ENCODE results near the gene TMEM250.

The TMEM250 gene

DNA sequence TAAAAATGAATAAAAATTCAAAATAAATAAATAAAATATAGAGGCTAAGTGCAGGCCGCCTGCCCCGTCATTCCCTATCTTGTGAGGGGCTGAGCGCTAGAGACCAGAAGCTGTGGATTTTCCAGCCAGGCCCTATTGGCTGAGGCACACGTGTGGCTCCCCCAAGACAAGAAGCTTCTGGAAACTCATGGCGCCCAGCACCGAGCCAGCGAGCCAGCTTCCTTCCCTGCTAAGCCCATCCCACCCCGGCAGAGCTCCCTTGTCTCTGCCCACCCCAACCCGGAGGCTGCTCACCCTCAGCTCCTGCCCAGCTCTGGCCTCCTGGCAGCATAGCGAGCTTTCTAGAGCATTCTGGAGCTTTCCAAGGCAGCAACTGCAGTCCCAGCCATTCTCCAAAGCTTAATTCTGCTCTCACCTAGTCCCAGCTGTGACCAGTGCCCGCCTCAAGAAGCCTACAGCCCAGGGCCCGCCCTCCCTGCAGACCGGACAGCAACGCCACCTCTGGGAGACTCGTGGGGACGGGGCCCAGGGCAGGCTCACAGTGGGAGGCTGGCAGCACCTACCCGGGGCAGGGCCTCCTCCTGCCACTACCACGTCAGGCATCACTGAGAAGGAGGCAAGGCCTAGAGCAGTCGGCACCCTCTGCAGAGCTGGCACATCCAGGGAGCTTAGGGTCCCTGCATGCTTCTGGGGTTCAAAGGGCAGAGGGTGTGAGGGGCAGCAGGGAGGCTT lies 23.2 kb upstream of the TMEM250 start:
- H3K27me3 Mint-ChIP-seq: peaks cover 43% of the 10 kb centered on the region
- H3K9me3 Mint-ChIP-seq: no peaks in the 10 kb centered on the region
- H3K27ac Mint-ChIP-seq: no peak overlapping the region
- H3K36me3 Mint-ChIP-seq: no peaks in the 10 kb centered on the region
- no peaks in the 10 kb centered on the region for H3K4me1 Mint-ChIP-seq
- ATAC-seq: no peak
- H3K4me3 Mint-ChIP-seq: no peak overlapping the region

DNA sequence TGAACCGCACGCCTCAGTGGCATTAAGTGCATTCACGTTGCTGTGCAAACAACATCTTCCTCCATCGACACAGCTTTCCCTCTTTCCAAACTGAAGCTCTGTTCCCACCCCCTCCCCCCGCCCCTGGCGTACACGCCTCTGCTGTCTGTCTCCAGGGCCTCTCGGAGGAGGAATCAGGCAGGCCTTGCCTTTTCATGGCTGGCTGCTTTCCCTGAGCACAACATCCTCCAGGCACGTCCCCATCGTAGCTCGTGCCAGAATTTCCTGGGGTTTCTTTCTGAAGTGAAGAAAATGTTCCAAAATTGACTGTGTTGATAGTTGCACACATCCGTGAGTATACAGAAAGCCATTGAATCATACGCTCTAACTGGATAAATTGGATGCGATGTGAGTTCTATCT lies 22.3 kb upstream of the TMEM250 start:
- H3K9me3 Mint-ChIP-seq: no peaks in the 10 kb centered on the region
- H3K36me3 Mint-ChIP-seq: no peaks in the 10 kb centered on the region
- H3K4me3 Mint-ChIP-seq: no peak overlapping the region
- H3K27ac Mint-ChIP-seq: no peak overlapping the region
- no peak for ATAC-seq
- H3K4me1 Mint-ChIP-seq: no peaks in the 10 kb centered on the region
- peaks cover 43% of the 10 kb centered on the region for H3K27me3 Mint-ChIP-seq

DNA sequence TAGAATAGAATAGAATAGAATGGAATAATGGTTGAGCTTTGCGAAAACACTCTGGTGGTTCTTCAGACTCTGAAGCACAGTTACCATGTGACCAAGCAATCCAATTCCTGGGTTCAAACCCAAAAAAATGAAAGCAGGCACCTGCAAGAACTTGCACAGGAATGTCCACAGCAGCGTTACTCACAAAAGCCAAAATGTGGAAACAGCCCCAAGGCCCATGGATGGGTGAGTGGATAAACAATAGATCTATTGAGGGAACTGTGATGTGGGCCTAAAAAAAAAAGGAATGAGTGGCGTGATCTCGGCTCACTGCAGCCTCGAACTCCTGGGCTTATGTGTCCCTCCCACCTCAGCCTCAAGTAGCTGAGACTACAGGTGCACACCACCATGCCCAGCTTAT lies 21.4 kb upstream of the TMEM250 start:
- Mint-ChIP-seq H3K27me3 (peaks cover 43% of the 10 kb centered on the region), H3K36me3 (no peaks in the 10 kb centered on the region), H3K27ac (no peak overlapping the region), H3K9me3 (no peaks in the 10 kb centered on the region), H3K4me3 (no peak overlapping the region), H3K4me1 (no peaks in the 10 kb centered on the region)
- no peak for ATAC-seq

DNA sequence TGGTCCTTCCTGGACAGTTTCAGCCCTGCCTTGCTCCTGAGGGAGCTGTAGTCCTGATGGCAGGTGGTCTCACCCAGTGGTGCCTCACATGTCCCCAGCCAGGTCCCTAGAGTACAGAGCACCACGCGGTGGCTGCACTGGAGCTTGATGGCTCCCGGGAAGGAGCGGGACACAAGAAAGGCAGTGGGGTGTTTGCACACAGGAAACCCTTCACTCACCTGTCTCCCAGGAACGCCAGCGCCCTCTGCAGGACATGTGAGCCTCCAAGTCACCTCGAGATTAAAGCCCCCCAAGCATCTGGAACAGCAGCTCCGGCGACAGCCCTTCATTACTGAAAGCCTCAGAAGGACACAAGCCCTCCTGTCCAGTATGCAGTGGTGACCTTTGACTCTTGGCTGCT lies 19.9 kb upstream of the TMEM250 start:
- no peak for ATAC-seq
- no peaks in the 10 kb centered on the region for H3K36me3 Mint-ChIP-seq
- H3K4me3 Mint-ChIP-seq: no peak overlapping the region
- H3K27me3 Mint-ChIP-seq: peaks cover 43% of the 10 kb centered on the region
- no peaks in the 10 kb centered on the region for H3K9me3 Mint-ChIP-seq
- H3K27ac Mint-ChIP-seq: no peak overlapping the region
- H3K4me1 Mint-ChIP-seq: peaks cover 6% of the 10 kb centered on the region

DNA sequence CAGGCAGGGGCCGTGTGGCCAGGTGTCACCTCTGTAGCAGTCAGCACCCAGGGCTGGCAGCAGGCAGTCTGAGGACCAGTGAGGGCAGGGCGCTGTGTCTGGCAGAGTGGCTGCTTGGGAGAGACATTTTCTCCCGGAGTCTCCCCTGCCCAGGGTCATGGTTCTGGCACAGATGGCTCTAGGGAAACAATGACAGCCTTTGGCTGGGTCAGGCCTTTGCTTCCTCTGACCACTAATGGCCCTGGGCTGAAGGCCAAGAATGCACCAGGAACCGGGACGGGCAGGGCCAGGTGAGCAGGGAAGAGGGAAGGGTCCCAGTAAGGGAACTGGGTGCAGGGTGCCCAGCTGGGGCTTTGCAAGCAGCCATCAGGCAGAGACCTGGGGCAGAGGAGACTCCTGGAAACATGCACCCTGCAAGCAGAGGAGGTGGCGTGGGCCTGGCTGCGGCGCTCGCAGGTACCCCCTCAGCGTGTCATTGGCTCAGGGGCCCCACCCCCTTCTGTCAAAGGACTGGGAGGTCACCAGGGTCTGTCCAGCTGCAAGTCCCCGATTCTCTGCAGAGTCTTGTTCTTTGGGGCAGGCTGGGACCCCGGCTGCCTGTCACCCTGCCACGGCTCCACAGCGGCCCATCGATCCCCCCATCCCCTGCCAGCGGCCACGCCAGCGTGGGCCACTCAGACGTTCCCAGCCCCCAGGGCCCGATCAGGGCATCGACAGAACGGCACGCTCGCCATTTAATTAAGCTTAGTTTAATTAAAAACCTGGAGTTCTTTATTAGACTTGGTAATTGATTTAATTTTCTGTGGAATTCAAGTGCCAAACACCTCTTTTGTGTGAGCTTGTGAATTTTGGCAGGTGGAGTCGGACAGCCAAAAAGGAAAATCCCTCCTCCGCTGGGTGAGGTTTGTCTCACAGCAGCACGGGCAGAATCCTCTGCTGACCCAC lies 18.9 kb upstream of the TMEM250 start:
- Mint-ChIP-seq H3K4me3 (no peak overlapping the region), H3K27me3 (peaks cover 49% of the 10 kb centered on the region), H3K4me1 (peaks cover 10% of the 10 kb centered on the region), H3K27ac (no peak overlapping the region), H3K36me3 (no peaks in the 10 kb centered on the region), H3K9me3 (no peaks in the 10 kb centered on the region)
- ATAC-seq: no peak

DNA sequence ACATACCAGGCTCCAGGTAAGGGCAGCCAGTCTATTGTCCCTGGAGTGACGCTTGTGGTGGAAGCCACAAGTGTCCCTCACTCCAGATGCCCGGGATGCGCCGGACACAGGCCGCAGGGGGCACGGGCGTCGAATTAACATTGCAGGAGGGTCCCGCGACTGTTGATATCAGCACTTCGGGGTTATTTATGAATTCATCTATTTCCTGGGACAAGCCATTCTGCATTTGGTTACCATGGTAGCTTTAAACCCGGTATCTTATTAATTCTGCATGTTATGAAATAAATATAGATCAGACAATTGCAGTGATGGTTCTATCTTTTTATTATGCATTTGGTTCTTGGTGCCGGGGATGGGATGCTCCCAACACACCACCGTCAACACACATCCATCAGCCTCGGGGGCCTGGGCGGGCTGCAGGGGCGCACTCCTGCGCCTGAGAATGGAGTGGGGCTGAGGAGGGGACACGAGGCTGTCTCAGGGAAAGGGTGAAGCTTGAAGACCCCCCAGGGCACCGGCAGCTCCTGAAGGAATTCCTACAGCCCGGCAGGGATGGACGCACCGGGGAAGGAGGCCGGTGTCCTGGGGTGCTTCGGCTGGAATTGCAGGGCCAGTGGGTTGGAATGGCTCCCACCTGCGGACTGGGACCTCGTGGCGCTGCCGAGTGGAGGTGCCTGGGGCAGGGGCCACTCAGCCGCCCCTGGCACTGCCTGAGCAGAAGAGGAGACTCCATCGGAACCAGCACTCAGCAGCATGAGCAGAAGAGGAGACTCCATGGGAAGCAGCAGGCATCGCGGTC lies 17.7 kb upstream of the TMEM250 start:
- Mint-ChIP-seq H3K4me3 (no peak overlapping the region), H3K36me3 (no peaks in the 10 kb centered on the region), H3K27ac (no peak overlapping the region), H3K27me3 (peaks cover 61% of the 10 kb centered on the region), H3K9me3 (no peaks in the 10 kb centered on the region), H3K4me1 (peaks cover 10% of the 10 kb centered on the region)
- ATAC-seq: no peak

DNA sequence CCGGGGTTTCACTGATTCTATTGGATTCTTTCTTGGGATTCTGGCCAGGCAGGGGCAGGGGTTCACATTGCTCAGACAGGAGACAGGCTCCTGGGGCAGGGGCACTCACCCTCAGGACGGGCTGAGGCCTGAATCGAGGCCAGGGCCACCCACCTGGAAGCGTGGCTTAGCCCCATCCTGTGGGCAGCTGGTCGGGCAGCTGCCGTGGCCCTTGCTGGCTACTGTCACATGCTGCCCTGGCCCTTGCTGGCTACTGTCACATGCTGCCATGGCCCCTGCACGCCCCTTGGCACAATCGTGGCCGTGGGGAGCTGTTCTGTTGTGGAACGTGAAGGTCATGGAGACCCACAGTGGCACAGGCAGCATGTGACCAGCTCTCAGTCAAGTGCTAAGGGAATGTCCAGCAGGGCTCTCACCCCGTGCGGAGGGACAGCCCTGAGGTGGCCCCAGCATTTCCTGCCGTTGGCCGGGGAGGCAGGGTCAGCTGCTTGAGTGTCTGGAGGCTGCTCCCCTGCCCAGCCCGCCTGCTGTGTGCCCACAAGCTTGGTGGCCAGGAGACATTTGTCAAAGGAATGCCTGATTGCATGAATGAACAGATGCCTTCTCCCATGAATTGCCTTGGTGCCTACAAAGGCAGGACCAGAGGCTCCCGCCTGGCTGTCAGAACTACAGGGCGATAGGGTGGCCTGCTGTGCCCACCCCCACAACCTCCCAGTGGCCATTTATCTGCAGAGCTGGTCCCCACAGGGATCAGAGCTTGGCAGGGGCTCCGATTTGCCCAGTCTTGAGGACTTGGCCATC lies 16.9 kb upstream of the TMEM250 start:
- Mint-ChIP-seq H3K27ac (no peak overlapping the region), H3K27me3 (peaks cover 69% of the 10 kb centered on the region), H3K36me3 (no peaks in the 10 kb centered on the region), H3K4me1 (peaks cover 10% of the 10 kb centered on the region), H3K9me3 (no peaks in the 10 kb centered on the region), H3K4me3 (no peak overlapping the region)
- no peak for ATAC-seq

DNA sequence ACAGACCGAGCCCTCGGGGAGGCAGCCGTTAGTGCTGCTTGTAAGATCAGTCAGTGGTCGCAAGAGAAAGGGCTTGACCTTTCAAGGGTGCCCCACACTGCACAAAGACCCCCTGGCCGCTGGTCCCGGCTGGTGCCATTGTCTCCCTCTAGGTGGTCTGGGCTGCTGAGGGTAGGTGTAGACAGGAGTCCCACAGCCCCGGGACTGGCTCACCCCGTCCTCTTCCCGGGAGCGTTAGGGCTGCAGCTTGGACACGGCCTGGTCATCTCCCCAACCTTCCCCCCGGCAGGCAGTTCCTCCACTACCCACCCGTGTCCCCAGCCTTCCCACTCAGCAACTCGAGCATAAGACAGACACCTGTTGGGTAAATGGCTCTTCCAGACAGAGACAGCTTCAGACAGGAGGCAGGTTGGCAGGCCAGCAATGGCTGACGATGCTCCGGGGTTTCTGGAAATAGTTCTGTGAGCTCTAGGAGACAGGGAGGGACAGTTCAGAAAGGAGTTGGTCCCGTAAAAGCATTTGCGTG lies 15.3 kb upstream of the TMEM250 start:
- peaks cover 10% of the 10 kb centered on the region for H3K4me1 Mint-ChIP-seq
- peak overlapping the region; percentile 54 for H3K4me3 Mint-ChIP-seq
- H3K36me3 Mint-ChIP-seq: no peaks in the 10 kb centered on the region
- no peaks in the 10 kb centered on the region for H3K9me3 Mint-ChIP-seq
- H3K27ac Mint-ChIP-seq: no peak overlapping the region
- no peak for ATAC-seq
- H3K27me3 Mint-ChIP-seq: peaks cover 84% of the 10 kb centered on the region

DNA sequence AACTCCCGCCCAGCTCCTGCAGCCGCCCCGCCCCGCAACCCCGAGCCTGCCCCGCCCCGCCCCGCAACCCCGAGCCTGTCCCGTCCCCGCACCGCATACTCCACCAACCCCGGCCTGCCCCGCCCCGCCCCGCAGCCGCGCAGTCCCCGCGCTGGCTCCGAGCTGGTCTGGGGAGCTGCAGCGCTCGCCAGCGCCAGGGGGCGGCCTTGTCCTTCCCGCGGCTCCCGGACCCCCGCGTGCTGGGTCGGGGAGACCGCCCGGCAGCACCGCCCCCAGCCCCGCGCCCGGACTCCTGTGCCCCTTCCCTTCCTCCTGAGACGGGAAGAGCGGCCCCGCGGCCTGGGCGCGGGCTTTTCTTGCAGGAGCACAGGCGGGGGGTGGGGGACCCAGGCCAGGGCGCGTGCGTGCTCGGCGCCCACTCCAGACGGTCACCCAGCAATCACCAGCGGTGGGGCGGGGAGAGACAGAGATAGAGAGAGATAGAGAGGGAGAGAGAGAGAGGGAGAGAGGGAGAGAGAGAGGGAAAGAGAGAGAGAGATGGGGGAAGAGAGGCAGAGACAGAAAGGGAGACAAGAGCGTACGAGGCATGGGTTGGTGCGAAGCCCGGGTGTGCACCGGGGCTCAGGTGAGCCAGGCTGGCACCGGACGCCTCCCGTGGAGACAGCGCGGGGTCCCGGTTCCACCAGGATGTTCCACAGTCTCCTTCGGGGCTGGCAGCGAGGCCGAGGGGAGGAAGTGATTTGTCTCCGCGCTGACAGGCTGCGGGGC lies 14.7 kb upstream of the TMEM250 start:
- Mint-ChIP-seq H3K4me3 (peak overlapping the region; percentile 54), H3K27me3 (peaks cover 90% of the 10 kb centered on the region), H3K36me3 (no peaks in the 10 kb centered on the region), H3K4me1 (peaks cover 10% of the 10 kb centered on the region), H3K9me3 (no peaks in the 10 kb centered on the region), H3K27ac (no peak overlapping the region)
- ATAC-seq: peak; percentile 53

DNA sequence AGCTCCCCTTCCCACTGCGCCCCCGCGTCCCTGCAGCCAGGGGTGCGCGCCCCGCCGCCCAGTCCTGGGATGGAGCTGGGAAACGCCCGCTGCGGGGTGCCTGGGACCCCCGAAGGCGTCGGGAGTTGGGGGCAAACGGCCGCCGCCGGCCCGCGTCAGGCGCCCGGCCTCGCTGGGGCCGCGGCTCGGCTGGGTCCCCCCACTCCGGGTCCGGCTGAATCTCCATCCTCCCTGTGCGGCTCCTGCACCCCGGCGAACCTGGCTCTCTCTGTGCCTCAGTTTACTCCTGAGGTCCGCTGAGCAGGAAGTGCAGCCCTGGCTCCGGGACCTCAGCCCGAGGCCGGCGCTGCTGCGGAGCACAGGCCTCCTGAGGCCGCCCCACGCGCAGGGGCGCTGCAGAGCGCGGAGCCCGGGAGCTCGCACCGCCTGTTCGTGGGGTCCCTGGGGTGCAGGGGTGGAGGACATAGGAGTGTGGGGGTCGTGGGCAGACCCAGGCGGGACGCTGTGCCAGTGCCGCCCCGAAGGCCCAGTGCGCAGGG lies 13.9 kb upstream of the TMEM250 start:
- no peaks in the 10 kb centered on the region for H3K9me3 Mint-ChIP-seq
- H3K27ac Mint-ChIP-seq: no peak overlapping the region
- no peaks in the 10 kb centered on the region for H3K36me3 Mint-ChIP-seq
- no peak overlapping the region for H3K4me3 Mint-ChIP-seq
- ATAC-seq: no peak
- H3K27me3 Mint-ChIP-seq: peaks cover 96% of the 10 kb centered on the region
- H3K4me1 Mint-ChIP-seq: peaks cover 10% of the 10 kb centered on the region

DNA sequence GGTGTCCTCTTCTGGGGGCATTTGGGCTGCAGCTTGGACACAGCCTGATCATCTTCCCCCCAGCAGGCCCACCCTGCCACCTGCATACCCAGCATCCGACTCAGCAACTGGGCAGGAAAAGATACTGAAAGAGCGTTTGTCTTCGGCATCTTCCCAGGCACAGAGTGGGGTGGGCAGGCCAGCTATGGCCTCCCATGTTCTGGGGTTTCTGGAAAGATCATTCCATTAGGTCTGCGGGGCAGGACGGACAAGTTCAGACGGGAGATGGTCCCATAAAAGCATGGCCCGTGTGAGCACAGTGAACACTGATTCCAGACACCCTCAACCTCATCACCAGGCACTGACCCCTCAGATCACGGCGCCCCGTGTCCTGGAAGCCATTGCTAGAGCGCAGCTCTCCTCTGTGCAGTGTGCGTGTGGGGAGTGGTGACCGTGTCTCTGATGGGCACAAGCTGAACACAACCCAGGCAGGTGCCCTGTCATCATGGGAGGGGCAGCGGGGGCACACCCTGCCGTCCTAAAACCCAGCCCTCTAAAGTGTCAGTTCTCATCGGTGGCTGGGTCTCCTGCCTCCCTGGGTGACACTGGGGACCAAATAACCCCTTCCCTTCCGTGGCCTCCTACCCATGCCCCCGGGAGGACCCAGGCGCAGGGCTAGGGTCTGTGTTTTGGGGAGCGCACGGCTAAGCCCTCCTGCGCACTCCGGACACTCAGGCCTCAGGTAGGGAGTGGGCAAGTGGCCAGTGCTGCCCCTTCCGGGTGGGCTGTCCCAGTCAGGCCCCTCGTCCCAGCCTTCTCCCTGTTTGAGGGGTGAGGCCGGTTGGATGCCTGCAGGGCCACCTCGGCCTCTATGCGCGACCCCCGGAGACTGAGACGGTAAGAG lies 13.2 kb upstream of the TMEM250 start:
- Mint-ChIP-seq H3K4me3 (no peak overlapping the region), H3K4me1 (peaks cover 10% of the 10 kb centered on the region), H3K9me3 (no peaks in the 10 kb centered on the region), H3K27me3 (peaks cover 94% of the 10 kb centered on the region), H3K36me3 (no peaks in the 10 kb centered on the region), H3K27ac (no peak overlapping the region)
- ATAC-seq: no peak

DNA sequence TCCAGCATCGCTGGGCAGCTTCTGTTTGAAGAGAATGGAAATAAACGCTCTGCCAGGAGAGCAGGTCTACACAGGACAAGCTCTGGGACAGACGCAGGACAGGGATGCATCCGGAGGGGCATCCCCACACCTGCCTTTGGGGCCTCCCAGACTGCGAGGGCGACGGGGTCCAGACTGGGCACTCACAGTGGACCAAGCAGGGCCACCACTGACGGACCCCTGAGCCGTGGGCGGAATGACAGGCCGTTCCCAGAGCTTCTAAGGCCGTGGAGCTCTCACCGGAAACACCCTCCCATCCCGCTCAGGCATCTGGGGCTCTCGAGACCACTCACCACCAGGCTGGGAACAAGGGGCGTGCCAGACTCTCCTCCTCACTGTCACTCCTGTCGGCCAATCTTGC lies 10.5 kb upstream of the TMEM250 start:
- ATAC-seq: no peak
- Mint-ChIP-seq H3K27ac (no peak overlapping the region), H3K27me3 (peaks cover 82% of the 10 kb centered on the region), H3K9me3 (peaks cover 9% of the 10 kb centered on the region), H3K4me3 (no peak overlapping the region), H3K4me1 (peaks cover 10% of the 10 kb centered on the region), H3K36me3 (no peaks in the 10 kb centered on the region)

DNA sequence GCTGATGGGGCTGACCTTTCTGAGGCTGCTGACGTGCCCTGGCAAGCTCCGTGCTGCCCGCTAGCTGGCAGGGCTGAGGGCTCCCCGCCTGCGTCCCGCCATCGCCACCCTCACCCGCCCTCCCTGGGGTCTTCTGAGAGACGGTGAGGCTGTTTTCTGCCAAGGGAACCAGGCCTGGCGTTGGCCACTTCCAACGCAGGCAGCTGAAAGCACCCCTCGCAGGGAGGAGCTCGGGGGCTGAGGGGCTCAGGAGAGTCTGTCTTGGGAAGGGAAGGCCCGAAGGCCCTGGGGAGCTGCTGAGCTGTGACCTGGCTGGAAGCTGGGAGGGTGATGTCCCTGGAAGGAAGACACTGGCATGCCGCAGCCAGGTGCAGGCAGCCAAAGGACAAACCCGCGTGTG lies 9.8 kb upstream of the TMEM250 start:
- no peak for ATAC-seq
- H3K4me1 Mint-ChIP-seq: peaks cover 4% of the 10 kb centered on the region
- H3K36me3 Mint-ChIP-seq: no peaks in the 10 kb centered on the region
- peaks cover 75% of the 10 kb centered on the region for H3K27me3 Mint-ChIP-seq
- H3K9me3 Mint-ChIP-seq: peaks cover 9% of the 10 kb centered on the region
- H3K27ac Mint-ChIP-seq: no peak overlapping the region
- no peak overlapping the region for H3K4me3 Mint-ChIP-seq

Measured in stimulated activated memory B cell treated with anti-CD40 and anti-IgM and Interleukin-4, amounts not matched to agents 10 μg/mL and 1 μg/mL and 100 μg/mL, for 72 hours (primary cell).